ENCODE measurements around the gene GRIK4.

DNA sequence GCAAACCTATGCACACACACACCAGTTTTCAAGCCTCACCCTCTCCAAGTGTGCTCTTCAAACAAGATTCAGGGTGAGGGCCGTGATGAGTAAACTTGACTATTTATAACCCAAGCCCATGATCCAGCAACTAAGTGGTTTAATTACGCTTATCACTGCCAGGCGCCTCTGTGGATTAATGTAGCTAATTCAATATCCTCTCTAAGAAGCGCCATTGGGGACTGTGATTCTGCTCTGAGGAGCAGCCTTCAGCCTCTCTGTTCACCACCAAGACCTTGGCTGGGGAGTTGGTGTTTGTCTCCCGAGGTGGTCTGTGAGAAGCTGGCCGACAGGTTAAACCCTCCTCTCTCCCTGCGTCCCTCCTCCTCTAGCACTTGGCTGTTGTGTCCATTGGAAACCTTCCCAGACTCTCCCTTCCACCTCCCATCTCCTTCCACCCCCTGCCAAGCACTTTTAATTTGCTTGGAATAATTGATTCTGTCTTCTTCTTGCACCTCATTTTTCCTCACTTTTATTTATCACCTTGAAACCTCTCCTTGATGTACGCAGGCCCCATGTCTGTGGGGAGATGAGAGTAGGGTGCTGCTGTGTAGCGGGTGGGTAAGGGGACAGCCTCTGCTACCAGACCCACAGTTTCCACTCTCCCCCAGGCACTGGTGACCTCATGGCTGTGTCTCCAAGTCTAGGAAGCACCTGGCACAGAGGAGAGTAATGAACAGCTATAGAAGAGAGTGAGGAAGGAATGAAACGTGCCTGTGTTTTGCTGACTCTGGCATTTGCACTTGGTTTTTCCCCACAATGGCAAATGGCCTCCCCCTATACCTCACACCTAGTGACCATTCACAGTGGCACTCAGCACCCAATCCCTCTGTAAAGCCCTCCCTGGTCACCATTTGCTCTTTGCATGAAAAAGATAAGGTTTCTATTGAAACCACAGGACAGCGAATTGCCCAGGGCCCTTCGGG lies 236.6 kb downstream of the GRIK4 start:
- no peak for TF ChIP-seq POLR2AphosphoS5 (IDR thresholded peaks at IDR 0.05)
- TF ChIP-seq, protein P1, sequence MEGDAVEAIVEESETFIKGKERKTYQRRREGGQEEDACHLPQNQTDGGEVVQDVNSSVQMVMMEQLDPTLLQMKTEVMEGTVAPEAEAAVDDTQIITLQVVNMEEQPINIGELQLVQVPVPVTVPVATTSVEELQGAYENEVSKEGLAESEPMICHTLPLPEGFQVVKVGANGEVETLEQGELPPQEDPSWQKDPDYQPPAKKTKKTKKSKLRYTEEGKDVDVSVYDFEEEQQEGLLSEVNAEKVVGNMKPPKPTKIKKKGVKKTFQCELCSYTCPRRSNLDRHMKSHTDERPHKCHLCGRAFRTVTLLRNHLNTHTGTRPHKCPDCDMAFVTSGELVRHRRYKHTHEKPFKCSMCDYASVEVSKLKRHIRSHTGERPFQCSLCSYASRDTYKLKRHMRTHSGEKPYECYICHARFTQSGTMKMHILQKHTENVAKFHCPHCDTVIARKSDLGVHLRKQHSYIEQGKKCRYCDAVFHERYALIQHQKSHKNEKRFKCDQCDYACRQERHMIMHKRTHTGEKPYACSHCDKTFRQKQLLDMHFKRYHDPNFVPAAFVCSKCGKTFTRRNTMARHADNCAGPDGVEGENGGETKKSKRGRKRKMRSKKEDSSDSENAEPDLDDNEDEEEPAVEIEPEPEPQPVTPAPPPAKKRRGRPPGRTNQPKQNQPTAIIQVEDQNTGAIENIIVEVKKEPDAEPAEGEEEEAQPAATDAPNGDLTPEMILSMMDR (IDR thresholded peaks at IDR 0.05; ENCODE audit: poor library complexity, severe bottlenecking), result no peak
- TF ChIP-seq REST (IDR thresholded peaks at IDR 0.05; ENCODE audit: borderline replicate concordance), result no peak

Measured in neural cell (in vitro differentiated cells).